Fibroblast of the aortic adventitia (primary cell): ENCODE data around the gene ATG13. TPM values are rescaled to one million over a fixed set of nuclear protein-coding genes. Genes with fewer than 3 reads are reported as not detected.
A peak's percentile ranks its signal among the peaks of the same experiment; 100 is the strongest.

Experiments
- DNase-seq: peaks from one replicate; pipeline ENCODE4 v3.0.0-alpha.2; 2010; ENCODE audit warnings: low read depth
- H3K4me3 ChIP-seq: 2 replicates; pipeline ENCODE4 v1.5.1; 2011; ENCODE audit warnings: low read depth, mild to moderate bottlenecking, control low read depth, low read length, moderate library complexity
- total RNA-seq: library from RNA; depleted of rRNA; stranded (reverse); fragments of >200 nt; gene quantifications from 2 replicates; pipeline ENCODE4 v1.2.3, GENCODE V29; 2012; ENCODE audit warnings: low replicate concordance
- TF ChIP-seq, protein P1 (sequence below): IDR thresholded peaks from 2 replicates; pipeline ENCODE4 v1.5.1; 2011; ENCODE audit warnings: mild to moderate bottlenecking, low read length, control low read depth, inconsistent platforms; ENCODE audit not compliant: insufficient read depth

Gene ATG13
- total RNA-seq, 1 donor: 58.8 TPM

DNA sequence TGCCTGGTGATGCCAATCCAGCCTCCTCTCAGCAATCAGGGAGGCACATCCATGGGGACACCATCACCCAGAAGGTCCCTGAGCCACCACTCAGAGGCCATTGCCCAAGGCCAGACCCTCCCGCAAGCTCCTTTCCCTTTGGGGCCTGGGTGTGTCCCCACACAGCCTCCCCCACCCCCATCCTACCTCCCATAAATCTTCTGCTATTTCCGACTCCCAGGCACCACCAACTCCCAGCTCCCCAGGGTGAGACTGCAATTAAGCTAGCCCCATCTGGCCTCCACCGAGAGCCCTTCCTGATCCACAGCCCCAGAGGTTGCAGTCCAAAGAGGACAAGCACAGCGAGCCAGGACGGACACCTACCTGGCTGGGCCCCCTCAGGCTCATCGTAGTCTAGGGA lies 76.7 kb downstream of the ATG13 start:
- TF ChIP-seq, protein P1, sequence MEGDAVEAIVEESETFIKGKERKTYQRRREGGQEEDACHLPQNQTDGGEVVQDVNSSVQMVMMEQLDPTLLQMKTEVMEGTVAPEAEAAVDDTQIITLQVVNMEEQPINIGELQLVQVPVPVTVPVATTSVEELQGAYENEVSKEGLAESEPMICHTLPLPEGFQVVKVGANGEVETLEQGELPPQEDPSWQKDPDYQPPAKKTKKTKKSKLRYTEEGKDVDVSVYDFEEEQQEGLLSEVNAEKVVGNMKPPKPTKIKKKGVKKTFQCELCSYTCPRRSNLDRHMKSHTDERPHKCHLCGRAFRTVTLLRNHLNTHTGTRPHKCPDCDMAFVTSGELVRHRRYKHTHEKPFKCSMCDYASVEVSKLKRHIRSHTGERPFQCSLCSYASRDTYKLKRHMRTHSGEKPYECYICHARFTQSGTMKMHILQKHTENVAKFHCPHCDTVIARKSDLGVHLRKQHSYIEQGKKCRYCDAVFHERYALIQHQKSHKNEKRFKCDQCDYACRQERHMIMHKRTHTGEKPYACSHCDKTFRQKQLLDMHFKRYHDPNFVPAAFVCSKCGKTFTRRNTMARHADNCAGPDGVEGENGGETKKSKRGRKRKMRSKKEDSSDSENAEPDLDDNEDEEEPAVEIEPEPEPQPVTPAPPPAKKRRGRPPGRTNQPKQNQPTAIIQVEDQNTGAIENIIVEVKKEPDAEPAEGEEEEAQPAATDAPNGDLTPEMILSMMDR: no peak
- no peak for DNase-seq
- no peak overlapping the region for H3K4me3 ChIP-seq

DNA sequence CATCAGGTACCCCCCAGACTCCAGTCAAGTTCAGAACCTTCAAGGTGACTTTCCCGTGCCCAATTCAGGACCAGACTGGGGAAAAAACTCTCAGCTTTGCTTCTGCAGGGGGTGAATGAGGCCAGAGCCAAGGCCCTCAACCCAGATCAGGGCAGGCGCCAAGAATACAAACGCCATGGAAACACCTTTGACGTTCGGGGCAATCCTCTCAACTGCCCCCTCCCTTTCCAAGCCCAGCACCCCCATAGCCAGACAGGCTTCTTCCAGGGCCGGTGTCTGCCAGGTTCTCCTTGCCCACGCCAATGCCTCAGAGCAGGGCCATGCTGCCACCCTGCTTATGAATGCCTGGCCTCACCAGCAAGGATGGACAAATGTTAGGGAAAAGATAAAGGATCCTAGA lies 77.3 kb downstream of the ATG13 start:
- TF ChIP-seq, protein P1: no peak
- DNase-seq: no peak
- H3K4me3 ChIP-seq: no peak overlapping the region

GRCh38 chr11:46695345-46696211 lies 78.2 kb downstream of the ATG13 start:
- TF ChIP-seq, protein P1: no peak
- no peak for DNase-seq
- no peak overlapping the region for H3K4me3 ChIP-seq

DNA sequence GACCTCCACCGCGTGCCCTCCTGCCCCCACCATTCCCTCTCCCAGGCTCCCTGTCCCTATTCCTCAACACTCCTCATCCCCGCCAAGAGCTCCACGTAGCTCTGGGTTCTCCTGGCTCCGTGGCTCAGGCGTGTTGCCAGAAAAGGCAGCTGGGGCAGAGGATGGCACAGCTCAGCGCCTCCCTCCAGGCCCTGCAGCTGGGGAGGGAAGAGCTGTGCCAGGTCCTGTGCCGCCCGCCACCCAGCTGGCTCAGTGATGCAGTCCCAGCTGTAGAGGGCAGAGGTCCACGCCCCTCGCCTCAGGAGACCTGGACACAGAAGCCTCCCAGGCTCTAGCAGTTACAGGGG lies 78.8 kb downstream of the ATG13 start:
- no peak overlapping the region for H3K4me3 ChIP-seq
- no peak for DNase-seq
- TF ChIP-seq, protein P1: no peak

- TF ChIP-seq, protein P1: no peak
- no peak overlapping the region for H3K4me3 ChIP-seq
- peak; percentile 13 for DNase-seq
These were observed 80.0 kb downstream of the ATG13 start for GRCh38 chr11:46697303-46697702.

- no peak overlapping the region for H3K4me3 ChIP-seq
- DNase-seq: no peak
- TF ChIP-seq, protein P1: no peak
These were observed 80.4 kb downstream of the ATG13 start for GRCh38 chr11:46697723-46698122.
